ENCODE data around the gene ELMO1.

ELMO1 gene

GRCh38 chr7:37105762-37106161 lies 342.9 kb downstream of the ELMO1 start:
- H3K4me3 ChIP-seq = no peak overlapping the region
- no peaks in the 10 kb centered on the region for H3K9me3 ChIP-seq
- H3K27me3 ChIP-seq = no peaks in the 10 kb centered on the region
- no peak overlapping the region for H3K27ac ChIP-seq
- intact Hi-C loops (cut with DNase I; ENCODE audit: low total_unique reads) = no loop called here
- DNase-seq = no peak
- H3K36me3 ChIP-seq = no peaks in the 10 kb centered on the region
- no peaks in the 10 kb centered on the region for H3K4me1 ChIP-seq
- no peak for TF ChIP-seq CTCF (IDR thresholded peaks at IDR 0.05)

GRCh38 chr7:37104822-37105518 lies 343.7 kb downstream of the ELMO1 start:
- intact Hi-C loops (cut with DNase I; ENCODE audit: low total_unique reads) = no loop called here
- no peaks in the 10 kb centered on the region for H3K9me3 ChIP-seq
- H3K27ac ChIP-seq = no peak overlapping the region
- no peak for DNase-seq
- H3K4me3 ChIP-seq = no peak overlapping the region
- no peaks in the 10 kb centered on the region for H3K27me3 ChIP-seq
- TF ChIP-seq CTCF (IDR thresholded peaks at IDR 0.05) = no peak
- H3K36me3 ChIP-seq = no peaks in the 10 kb centered on the region
- no peaks in the 10 kb centered on the region for H3K4me1 ChIP-seq

- DNase-seq = no peak
- Histone ChIP-seq H3K36me3 (no peaks in the 10 kb centered on the region), H3K9me3 (no peaks in the 10 kb centered on the region), H3K4me1 (no peaks in the 10 kb centered on the region), H3K27me3 (no peaks in the 10 kb centered on the region), H3K4me3 (no peak overlapping the region), H3K27ac (no peak overlapping the region)
- no peak for TF ChIP-seq CTCF (IDR thresholded peaks at IDR 0.05)
- intact Hi-C loops (cut with DNase I; ENCODE audit: low total_unique reads) = no loop called here
Observed at GRCh38 chr7:37102518-37103137, 346.0 kb downstream of the ELMO1 start.

DNA sequence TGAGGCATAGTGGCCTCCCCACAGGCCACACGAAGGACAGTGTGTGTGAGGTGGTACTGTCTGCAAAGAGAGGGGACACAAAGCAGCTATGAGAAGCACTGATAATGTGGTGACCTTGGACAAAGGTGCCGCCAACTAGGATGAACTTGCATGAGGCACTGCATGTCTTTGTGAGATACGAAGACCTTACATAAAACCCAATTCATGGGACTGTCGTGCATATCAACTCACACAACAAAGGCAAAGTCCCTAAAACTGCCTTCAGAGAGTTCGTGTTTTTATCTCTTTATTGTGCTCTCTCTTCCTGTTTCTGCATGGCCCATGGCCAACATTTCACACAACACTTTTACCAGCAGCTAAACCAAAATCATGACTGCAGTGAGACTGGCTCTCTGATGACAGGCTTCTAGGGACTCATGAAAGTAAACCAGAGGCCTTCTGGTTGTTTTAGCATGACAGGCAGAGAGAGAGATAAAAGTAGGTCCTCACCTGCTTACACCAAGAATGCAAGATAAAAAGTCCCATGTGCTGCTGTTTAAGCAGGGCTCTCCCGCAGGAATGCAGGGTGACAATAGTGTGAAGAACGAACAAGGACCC lies 347.8 kb downstream of the ELMO1 start:
- DNase-seq = no peak
- intact Hi-C loops (cut with DNase I; ENCODE audit: low total_unique reads) = no loop called here
- no peak overlapping the region for H3K27ac ChIP-seq
- no peaks in the 10 kb centered on the region for H3K9me3 ChIP-seq
- no peaks in the 10 kb centered on the region for H3K4me1 ChIP-seq
- H3K4me3 ChIP-seq = no peak overlapping the region
- no peaks in the 10 kb centered on the region for H3K27me3 ChIP-seq
- no peaks in the 10 kb centered on the region for H3K36me3 ChIP-seq
- TF ChIP-seq CTCF (IDR thresholded peaks at IDR 0.05) = no peak

DNA sequence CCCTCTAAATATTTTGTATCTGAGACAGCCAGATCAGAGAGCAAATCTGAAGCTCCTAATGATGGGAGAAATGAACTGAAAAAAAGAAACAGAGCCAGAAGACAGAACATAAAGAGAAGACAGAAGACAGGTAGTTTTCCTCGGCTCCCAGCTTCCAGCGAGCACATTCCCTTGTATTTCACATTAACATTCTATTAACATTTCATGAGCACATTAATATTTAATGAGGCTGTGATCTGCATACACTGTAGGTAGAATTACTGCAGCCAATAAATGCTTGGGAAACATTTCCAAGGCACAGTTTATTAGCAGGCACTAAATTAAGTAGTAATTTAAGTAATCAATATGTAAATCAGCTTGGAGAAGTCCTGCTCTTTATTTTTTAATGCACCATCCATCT lies 349.9 kb downstream of the ELMO1 start:
- Histone ChIP-seq H3K4me3 (no peak overlapping the region), H3K9me3 (no peaks in the 10 kb centered on the region), H3K4me1 (no peaks in the 10 kb centered on the region), H3K27me3 (no peaks in the 10 kb centered on the region), H3K27ac (no peak overlapping the region), H3K36me3 (no peaks in the 10 kb centered on the region)
- intact Hi-C loops (cut with DNase I; ENCODE audit: low total_unique reads) = no loop called here
- no peak for TF ChIP-seq CTCF (IDR thresholded peaks at IDR 0.05)
- DNase-seq = no peak

All from tibial artery (tissue), 4 donors.